Measurements from ENCODE around the gene MAGEB4. TPM values are rescaled to one million over a fixed set of nuclear protein-coding genes. Genes with fewer than 3 reads are reported as not detected.

Gene MAGEB4
- total RNA-seq, 1 donor from 2014 or later, result not detected

Other genes with a start within 250 kb of the MAGEB4 start
- not detected for gene MAGEB2, start 26.4 kb upstream of the MAGEB4 start, total RNA-seq
- gene MAGEB3, start 11.3 kb upstream of the MAGEB4 start, total RNA-seq, result not detected
- gene MAGEB1, start 5.1 kb downstream of the MAGEB4 start, total RNA-seq, result not detected
- not detected for gene NR0B1, start 67.4 kb downstream of the MAGEB4 start, total RNA-seq